HG02973 (cell line): ENCODE results near the gene PDF.

ENCODE experiments used
- ATAC-seq: cut with Tn5 transposase; IDR thresholded peaks from one replicate; pipeline ENCODE4 v1.9.1; 2021; ENCODE audit warnings: moderate library complexity; ENCODE audit not compliant: unreplicated experiment

The PDF gene

GRCh38 chr16:69339289-69340094 lies 9.1 kb upstream of the PDF start, which contains the start of the genes COG8 and NIP7:
Gene COG8, minus strand, starts transcription at chr16:69339564. Its CDS starts 12 bp downstream, at chr16:69339552.
Gene NIP7, plus strand, starts transcription at chr16:69339772. Its CDS starts 58 bp downstream, at chr16:69339830.
- ATAC-seq: peak; percentile 81

DNA sequence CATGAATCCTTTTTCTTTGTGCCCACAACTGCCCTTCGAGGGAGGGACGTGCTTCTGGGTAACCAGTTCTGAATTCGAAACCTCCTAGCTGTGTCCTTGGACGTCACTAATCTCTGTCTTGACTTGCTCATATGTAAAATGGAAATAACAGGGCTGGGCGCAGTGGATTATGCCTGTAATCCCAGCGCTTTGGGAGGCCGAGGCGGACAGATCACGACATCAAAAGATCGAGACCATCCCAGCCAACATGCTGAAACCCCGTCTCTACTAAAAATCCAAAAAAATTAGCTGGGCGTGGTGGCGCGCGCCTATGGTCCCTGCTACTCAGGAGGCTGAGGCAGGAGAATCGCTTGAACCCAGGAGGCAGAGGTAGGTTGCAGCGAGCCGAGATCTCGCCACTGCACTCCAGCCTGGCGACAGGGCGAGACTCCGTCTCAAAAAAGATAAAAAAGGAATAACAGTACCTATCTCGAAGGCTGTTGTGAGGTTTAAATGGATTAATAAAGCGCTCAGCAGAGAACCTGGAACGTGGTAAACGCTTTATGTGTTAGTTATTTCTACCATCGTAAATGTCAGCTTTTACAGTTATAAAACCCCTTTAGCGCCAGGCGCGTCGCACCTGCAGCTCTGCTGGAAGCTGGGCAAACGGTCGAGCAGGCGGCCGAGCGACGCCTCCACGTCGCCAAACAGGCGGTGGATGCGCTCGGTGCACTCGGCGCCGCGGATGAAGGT lies 8.3 kb upstream of the PDF start:
- ATAC-seq: no peak

- ATAC-seq: no peak
Observed at GRCh38 chr16:69334696-69335095, 4.3 kb upstream of the PDF start.

DNA sequence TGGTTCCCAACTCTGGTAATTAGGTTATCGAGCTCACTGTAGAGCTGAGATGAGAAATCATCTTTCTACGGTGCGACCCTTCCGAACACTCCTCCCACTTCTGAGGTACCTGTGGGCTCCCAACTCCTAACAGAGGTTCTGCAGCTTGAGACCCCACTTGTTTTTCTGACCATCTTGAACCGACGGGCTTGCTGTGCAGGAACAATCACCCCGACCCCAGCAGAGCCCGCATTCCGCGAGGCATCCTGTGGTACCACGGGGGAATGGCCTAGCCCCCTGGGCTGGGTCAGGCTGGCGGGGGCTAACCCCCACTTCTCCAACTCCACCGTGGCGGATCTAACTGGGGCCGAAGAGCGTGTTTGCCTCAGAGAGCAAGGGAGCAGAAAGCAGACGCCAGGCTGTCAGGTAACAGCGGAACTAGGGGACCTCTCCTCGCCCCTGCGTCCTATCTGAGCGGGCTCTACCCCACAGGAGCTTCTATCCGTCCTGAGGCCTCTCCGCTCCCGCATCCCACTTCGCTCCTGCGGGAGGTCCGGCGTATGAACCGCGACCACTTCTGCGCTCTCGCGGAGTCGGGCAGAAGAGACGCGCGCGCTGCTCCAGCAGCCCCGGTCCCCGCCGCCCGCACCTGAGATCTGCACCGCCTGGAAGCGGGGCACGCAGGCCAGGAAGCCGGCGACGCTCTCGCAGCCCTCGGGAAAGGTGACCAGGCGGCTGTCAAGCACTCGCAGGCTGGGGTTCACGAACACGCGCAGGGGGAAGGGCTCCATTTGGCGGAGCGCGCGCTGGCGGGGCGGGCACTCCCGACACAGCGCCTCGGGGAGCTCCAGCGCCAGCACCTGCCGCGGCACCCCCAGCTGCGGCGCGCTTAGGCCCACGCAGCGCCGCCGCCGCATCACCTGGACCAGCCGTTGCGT lies 761 bp downstream of the PDF start:
- ATAC-seq: peak; percentile 31

DNA sequence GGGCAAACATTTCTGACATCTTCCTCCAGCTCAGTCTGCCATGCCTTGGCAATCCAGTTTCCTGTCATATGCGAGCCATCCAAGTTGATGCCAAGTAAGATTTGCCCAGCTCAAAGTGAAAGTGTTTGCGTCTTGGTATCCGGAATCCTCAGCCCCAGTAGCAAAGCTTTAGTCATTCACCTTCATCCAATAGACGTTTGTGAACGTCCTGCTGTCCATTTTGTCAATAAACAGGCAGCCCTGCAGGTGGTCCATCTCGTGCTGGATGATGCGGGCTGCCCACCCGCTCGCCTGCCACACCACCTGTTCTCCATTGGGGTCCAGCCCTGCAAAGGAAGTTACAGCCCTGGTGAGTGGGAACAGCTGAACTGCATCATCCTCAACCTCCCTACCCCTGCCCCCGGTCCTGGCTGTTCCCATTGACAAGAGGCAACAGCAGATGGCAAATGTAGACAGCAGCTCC lies 1.5 kb downstream of the PDF start:
- no peak for ATAC-seq

- ATAC-seq: no peak
Observed at GRCh38 chr16:69327585-69328310, 2.6 kb downstream of the PDF start.

GRCh38 chr16:69326172-69326873 lies 4.1 kb downstream of the PDF start:
- no peak for ATAC-seq

DNA sequence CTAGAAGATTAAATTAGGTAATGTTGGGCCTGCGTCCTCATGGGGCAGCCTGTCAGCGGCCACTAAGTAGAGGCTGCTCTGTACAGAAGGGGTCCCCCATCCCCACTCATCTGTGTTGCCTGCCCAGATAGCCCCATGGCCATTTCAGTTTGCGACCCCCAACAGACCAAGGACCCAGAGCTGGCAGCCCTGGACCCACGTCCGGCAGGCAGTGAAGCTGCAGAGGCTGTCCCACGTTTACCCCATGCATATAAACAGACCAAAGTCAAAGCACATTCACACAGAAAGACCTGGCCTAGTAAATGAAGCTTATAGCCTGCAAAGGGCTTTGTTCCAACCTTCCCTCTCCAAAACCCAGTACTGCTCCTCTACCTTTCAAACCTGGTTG lies 4.6 kb downstream of the PDF start:
- no peak for ATAC-seq

- ATAC-seq: no peak
Observed at GRCh38 chr16:69324585-69325253, 5.7 kb downstream of the PDF start.

- ATAC-seq: no peak
Observed at GRCh38 chr16:69324013-69324531, 6.3 kb downstream of the PDF start.

- ATAC-seq: no peak
Observed at GRCh38 chr16:69323415-69323814, 7.0 kb downstream of the PDF start.

DNA sequence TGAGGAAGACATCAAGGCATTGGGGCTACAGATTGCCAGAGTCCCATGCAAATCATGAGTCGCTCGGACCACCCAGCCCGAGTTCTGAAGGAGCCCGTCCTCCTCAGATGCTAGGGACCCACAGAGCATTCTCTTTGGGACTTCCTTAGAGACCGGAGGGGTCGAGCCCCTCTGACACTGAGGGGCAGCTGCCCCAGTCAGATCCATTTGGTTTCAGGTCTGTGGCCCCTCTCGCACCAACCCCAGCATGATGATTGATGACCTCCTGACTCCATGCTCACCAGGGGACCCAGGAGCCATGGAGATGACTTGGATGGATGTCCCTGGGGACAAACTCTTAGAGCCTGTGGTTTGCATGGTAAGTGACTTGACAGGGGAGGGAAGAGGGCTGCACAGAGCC lies 8.0 kb downstream of the PDF start:
- no peak for ATAC-seq

DNA sequence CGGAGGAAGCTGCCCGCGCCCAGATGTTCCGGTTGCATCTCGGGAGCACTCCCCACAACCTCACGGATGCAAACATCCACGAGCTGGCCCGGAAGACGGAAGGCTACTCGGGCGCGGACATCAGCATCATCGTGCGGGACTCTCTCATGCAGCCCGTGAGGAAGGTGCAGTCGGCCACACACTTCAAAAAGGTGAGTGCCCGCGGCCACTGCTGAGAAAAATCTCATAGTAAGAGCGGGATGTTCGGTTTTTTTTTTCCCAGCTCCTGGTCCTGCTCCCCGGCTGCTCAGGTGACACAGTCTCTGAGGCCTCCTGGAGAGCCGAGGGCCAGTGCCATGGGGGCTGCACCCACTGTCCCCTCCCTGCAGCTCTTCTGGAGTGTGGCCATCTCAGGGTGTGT lies 9.3 kb downstream of the PDF start:
- ATAC-seq: no peak

- ATAC-seq: no peak
Observed at GRCh38 chr16:69320740-69321073, 9.7 kb downstream of the PDF start.

DNA sequence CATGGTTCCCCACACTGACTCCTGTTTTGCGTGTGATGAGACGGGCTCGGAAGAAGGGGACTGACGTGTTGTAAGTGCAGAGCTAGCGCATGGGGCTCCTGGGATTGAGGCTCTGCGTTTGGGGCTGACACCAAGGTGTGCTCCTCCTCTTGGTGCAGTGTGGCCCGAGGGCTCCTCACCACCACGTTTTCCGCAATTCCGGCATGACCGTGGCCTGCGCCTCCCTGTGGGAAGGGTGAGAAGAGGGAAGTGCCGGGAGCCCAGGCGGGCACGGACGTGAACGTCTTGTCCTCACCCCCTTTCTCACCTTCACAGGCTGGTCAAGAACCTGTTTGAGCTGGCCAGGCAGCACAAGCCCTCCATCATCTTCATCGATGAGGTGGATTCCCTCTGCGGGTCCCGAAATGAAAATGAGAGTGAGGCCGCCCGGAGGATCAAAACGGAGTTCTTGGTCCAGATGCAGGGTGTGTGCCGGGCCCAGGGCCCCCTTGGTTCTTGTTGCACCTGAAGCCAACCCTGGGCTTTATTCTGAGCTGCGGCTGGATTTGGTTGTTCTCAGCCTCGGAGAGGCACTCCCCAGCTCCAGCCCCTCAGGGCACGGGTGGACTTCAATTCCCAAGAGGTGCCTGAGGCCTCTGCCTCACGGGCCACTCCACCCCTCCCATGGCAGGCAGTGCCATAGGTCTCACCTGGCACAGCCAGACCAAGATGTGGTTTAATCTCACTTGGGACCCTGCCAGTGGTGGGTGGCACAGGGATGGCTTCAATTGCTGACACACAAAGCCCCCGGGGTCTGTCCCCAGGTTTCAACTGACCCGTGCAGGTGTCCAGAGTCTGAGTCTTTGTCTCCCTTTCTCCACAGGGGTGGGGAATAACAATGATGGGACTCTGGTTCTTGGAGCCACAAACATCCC lies 10.3 kb downstream of the PDF start:
- ATAC-seq: no peak

GRCh38 chr16:69319381-69319780 lies 11.0 kb downstream of the PDF start:
- no peak for ATAC-seq

- no peak for ATAC-seq
Observed at GRCh38 chr16:69318911-69319289, 11.5 kb downstream of the PDF start.
